Hepatocyte (in vitro differentiated cells): ENCODE results near the gene DISC1. TPM values are rescaled to one million over a fixed set of nuclear protein-coding genes. Genes with fewer than 3 reads are reported as not detected.
"Not testable (repeated sequence)": the region's sequence is repeated elsewhere in the genome, so short reads cannot be mapped to it uniquely, and the experiment has no call there.

Experiments
- DNase-seq: peaks from one replicate; pipeline ENCODE4 v3.0.0-alpha.2; 2016; ENCODE audit warnings: low spot score
- H2AFZ ChIP-seq: fragments of 200-600 bp; sonication (generic); 2 replicates; pipeline ENCODE4 v1.6.0; 2016; ENCODE audit warnings: antibody characterized with exemption, mild to moderate bottlenecking
- H3K27ac ChIP-seq: fragments of 200-600 bp; sonication (generic); 2 replicates; pipeline ENCODE4 v1.5.1; 2016; ENCODE audit warnings: mild to moderate bottlenecking
- H3K27me3 ChIP-seq: fragments of 200-600 bp; sonication (generic); 2 replicates; pipeline ENCODE4 v1.6.1; 2016
- H3K36me3 ChIP-seq: fragments of 200-600 bp; sonication (generic); replicated peaks from 2 replicates; pipeline ENCODE4 v1.5.1; 2016; ENCODE audit warnings: low read depth; ENCODE audit not compliant: insufficient read depth
- H3K4me1 ChIP-seq: fragments of 200-600 bp; sonication (generic); 2 replicates; pipeline ENCODE4 v1.5.1; 2016; ENCODE audit warnings: mild to moderate bottlenecking, moderate library complexity; ENCODE audit not compliant: insufficient read depth
- H3K4me2 ChIP-seq: fragments of 200-600 bp; sonication (generic); 2 replicates; pipeline ENCODE4 v1.6.0; 2016
- H3K4me3 ChIP-seq: fragments of 200-600 bp; sonication (generic); 2 replicates; pipeline ENCODE4 v1.5.1; 2016; ENCODE audit warnings: mild to moderate bottlenecking
- H3K79me2 ChIP-seq: fragments of 200-600 bp; sonication (generic); 2 replicates; pipeline ENCODE4 v1.6.0; 2017; ENCODE audit warnings: mild to moderate bottlenecking
- H3K9me2 ChIP-seq: fragments of 200-600 bp; sonication (generic); replicated peaks from 2 replicates; pipeline ENCODE4 v1.6.0; 2017; ENCODE audit warnings: mild to moderate bottlenecking; ENCODE audit not compliant: insufficient read depth
- H3K9me3 ChIP-seq: fragments of 200-600 bp; sonication (generic); 2 replicates; pipeline ENCODE4 v1.5.1; 2016; ENCODE audit warnings: low read depth, mild to moderate bottlenecking
- H4K20me1 ChIP-seq: fragments of 200-600 bp; sonication (generic); 2 replicates; pipeline ENCODE4 v1.6.0; 2016; ENCODE audit warnings: mild to moderate bottlenecking; ENCODE audit not compliant: insufficient read depth, poor library complexity, severe bottlenecking
- EZH2 ChIP-seq: fragments of 200-600 bp; sonication (generic); IDR thresholded peaks from 2 replicates; pipeline ENCODE4 v1.6.1; 2016; ENCODE audit warnings: antibody characterized with exemption, mild to moderate bottlenecking, borderline replicate concordance
- EZH2phosphoT487 ChIP-seq: fragments of 200-600 bp; sonication (generic); IDR thresholded peaks from one replicate; pipeline ENCODE4 v1.6.1; 2018; ENCODE audit warnings: antibody characterized with exemption, mild to moderate bottlenecking, low read depth, moderate library complexity; ENCODE audit not compliant: unreplicated experiment, severe bottlenecking
- WGBS: methylation state at CpG from one replicate; pipeline ENCODE4 v1.1.6; 2016; ENCODE audit warnings: low lambda C conversion rate; ENCODE audit errors: missing lambda C conversion rate; 5-methylcytosine and 5-hydroxymethylcytosine counted together
- polyA plus RNA-seq: library from polyadenylated mRNA; unstranded; fragments of >200 nt; fragmentation: Nextera tagmentation; extraction: Ambion mirVana; gene quantifications from 2 replicates; pipeline ENCODE4 v1.2.1, GENCODE V29; 2016
- total RNA-seq: library from RNA; depleted of rRNA; stranded (reverse); fragments of >200 nt; gene quantifications from 2 replicates; pipeline ENCODE4 v1.2.3, GENCODE V29; 2014
- TF ChIP-seq, protein P1 (sequence below): fragments of 200-600 bp; sonication (generic); IDR thresholded peaks from 2 replicates; pipeline ENCODE4 v1.5.1; 2016; ENCODE audit warnings: antibody characterized with exemption, mild to moderate bottlenecking; ENCODE audit not compliant: poor library complexity

The DISC1 gene
- total and polyA plus RNA-seq, 2 experiments from 2014 or later: 3.0 to 4.7 TPM

DNA sequence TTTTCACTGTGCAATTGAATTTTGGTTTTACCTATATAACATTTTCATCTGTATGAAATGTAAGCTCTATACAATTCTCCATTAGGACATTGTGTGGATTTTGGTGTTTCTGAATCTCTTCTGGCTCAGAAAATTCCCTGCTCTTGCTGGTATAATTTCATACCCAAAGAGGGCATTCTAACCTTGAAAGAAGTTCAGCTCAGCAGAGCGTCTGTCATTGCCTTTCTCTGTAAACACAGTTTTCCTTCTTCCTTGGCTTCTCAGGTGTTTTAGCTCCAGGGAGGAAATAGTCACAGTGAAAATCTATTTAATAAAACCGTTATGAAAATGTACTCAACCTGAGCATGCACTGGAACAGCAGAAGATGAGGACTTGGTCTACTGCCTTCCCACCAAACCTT is 16.0 kb downstream of the DISC1 start:
- no peak overlapping the region for H3K4me2 ChIP-seq
- H3K79me2 ChIP-seq: no peaks in the 10 kb centered on the region
- H3K4me3 ChIP-seq: no peak overlapping the region
- 58% methylated on average over 2 of the region's 2 CpGs for WGBS
- no peaks in the 10 kb centered on the region for H3K4me1 ChIP-seq
- H2AFZ ChIP-seq: no peak overlapping the region
- no peaks in the 10 kb centered on the region for H3K36me3 ChIP-seq
- DNase-seq: no peak
- no peaks in the 10 kb centered on the region for H3K9me2 ChIP-seq
- no peaks in the 10 kb centered on the region for H4K20me1 ChIP-seq
- H3K27me3 ChIP-seq: no peaks in the 10 kb centered on the region
- no peaks in the 10 kb centered on the region for H3K9me3 ChIP-seq
- TF ChIP-seq EZH2phosphoT487 (no peak), EZH2 (no peak)
- TF ChIP-seq, protein P1, sequence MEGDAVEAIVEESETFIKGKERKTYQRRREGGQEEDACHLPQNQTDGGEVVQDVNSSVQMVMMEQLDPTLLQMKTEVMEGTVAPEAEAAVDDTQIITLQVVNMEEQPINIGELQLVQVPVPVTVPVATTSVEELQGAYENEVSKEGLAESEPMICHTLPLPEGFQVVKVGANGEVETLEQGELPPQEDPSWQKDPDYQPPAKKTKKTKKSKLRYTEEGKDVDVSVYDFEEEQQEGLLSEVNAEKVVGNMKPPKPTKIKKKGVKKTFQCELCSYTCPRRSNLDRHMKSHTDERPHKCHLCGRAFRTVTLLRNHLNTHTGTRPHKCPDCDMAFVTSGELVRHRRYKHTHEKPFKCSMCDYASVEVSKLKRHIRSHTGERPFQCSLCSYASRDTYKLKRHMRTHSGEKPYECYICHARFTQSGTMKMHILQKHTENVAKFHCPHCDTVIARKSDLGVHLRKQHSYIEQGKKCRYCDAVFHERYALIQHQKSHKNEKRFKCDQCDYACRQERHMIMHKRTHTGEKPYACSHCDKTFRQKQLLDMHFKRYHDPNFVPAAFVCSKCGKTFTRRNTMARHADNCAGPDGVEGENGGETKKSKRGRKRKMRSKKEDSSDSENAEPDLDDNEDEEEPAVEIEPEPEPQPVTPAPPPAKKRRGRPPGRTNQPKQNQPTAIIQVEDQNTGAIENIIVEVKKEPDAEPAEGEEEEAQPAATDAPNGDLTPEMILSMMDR: no peak
- no peak overlapping the region for H3K27ac ChIP-seq

DNA sequence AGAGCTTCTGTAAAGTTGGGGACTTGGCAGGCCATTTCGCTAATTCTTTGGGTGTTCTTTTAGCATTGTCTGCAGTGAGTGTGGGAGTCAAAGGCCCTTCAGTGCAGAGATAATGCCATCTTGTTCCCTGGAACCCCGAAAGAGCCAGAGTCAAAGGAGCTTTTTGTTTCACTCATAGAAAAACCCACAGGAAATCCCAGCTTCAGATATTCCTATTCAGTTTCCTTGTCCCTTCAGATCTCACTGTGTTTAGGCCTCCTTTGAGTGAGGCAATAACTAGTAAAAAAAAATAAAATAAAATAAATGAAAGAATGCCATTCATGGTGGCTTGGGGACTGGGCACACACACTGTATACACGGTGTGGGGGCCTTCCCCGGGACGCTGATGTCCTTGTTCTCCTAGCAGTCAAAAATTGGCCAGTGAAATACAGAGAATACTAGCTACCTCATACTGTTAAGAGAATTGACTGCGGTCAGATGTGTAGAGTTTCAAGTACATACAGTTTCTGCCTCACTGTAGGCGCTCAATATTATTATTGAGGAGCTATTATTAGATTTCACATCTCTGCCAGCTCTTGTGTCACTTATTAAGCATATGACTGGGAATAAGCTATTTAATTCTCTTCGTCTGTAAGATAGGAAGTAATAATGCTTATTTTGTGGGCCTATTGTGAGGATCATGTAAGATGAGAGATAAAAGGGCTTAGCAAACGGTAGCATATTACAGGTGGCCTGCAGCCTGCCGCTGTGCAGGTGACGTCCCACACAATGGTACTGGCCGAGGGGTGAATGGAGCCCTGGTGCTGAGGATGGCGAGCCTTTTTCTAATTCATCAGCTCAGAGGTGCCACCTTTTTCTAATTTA is 16.7 kb downstream of the DISC1 start:
- TF ChIP-seq, protein P1: no peak
- TF ChIP-seq EZH2phosphoT487: no peak
- TF ChIP-seq EZH2: no peak
- H3K27ac ChIP-seq: no peak overlapping the region
- H3K79me2 ChIP-seq: no peaks in the 10 kb centered on the region
- no peaks in the 10 kb centered on the region for H3K9me3 ChIP-seq
- no peak for DNase-seq
- no peak overlapping the region for H2AFZ ChIP-seq
- no peak overlapping the region for H3K4me2 ChIP-seq
- H3K9me2 ChIP-seq: no peaks in the 10 kb centered on the region
- no peaks in the 10 kb centered on the region for H3K36me3 ChIP-seq
- H4K20me1 ChIP-seq: no peaks in the 10 kb centered on the region
- no peak overlapping the region for H3K4me3 ChIP-seq
- H3K4me1 ChIP-seq: no peaks in the 10 kb centered on the region
- WGBS: 89% methylated on average over 13 of the region's 13 CpGs
- H3K27me3 ChIP-seq: no peaks in the 10 kb centered on the region

DNA sequence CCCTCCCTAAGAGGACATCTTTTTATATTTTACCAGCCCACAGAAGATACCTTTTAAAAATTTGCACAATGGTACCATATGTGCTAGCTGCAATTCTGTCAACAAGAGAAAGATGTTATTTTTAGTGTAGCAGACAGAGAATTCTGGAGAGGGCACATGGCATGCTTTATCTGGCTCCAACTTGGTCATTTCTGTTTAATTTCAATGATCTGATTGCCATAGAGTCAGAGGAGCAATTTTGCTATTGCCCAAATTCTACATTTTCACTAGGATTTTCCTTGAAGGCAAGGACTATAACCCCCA is 17.3 kb downstream of the DISC1 start:
- Histone ChIP-seq H3K27me3 (no peaks in the 10 kb centered on the region), H3K27ac (no peak overlapping the region), H3K79me2 (no peaks in the 10 kb centered on the region), H3K4me3 (no peak overlapping the region), H3K4me2 (no peak overlapping the region), H2AFZ (no peak overlapping the region), H3K9me2 (no peaks in the 10 kb centered on the region), H3K9me3 (no peaks in the 10 kb centered on the region), H3K36me3 (no peaks in the 10 kb centered on the region), H3K4me1 (no peaks in the 10 kb centered on the region), H4K20me1 (no peaks in the 10 kb centered on the region)
- no peak for DNase-seq
- no peak for TF ChIP-seq EZH2
- TF ChIP-seq, protein P1: no peak

DNA sequence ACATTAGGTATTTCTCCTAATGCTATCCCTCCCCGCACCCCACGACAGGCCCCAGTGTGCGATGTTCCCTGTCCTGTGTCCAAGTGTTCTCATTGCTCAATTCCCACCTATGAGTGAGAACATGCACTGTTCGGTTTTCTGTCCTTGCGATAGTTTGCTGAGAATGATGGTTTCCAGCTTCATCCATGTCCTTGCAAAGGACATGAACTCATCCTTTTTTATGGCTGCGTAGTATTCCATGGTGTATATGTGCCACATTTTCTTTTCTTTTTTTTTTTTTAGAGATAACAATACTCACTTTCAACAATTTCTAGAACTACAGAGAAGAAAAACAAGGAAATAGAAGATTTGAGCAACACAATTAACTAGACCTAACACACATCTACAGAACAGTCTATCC is 19.0 kb downstream of the DISC1 start:
- H3K9me3 ChIP-seq, H3K79me2 ChIP-seq, H3K27ac ChIP-seq, H3K4me2 ChIP-seq, H3K4me3 ChIP-seq, H2AFZ ChIP-seq, H3K27me3 ChIP-seq, H4K20me1 ChIP-seq, H3K9me2 ChIP-seq, H3K36me3 ChIP-seq, H3K4me1 ChIP-seq, DNase-seq: not testable (repeated sequence)
- WGBS: 98% methylated on average over 6 of the region's 6 CpGs

DNA sequence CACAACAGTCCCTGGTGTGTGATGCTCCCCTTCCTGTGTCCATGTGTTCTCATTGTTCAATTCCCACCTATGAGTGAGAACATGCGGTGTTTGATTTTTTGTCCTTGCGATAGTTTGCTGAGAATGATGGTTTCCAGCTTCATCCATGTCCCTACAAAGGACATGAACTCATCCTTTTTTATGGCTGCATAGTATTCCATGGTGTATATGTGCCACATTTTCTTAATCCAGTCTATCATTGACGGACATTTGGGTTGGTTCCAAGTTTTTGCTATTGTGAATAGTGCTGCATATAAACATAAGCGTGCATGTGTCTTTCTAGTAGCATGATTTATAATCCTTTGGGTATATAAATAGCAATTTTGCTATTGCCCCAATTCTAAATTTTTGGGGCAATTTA is 19.6 kb downstream of the DISC1 start:
- H3K9me3 ChIP-seq, H3K27ac ChIP-seq, H4K20me1 ChIP-seq, H3K4me2 ChIP-seq, DNase-seq, H3K4me1 ChIP-seq, H3K4me3 ChIP-seq, H2AFZ ChIP-seq, H3K36me3 ChIP-seq, H3K27me3 ChIP-seq, H3K9me2 ChIP-seq, H3K79me2 ChIP-seq: not testable (repeated sequence)
- WGBS: 99% methylated on average over 4 of the region's 4 CpGs

DNA sequence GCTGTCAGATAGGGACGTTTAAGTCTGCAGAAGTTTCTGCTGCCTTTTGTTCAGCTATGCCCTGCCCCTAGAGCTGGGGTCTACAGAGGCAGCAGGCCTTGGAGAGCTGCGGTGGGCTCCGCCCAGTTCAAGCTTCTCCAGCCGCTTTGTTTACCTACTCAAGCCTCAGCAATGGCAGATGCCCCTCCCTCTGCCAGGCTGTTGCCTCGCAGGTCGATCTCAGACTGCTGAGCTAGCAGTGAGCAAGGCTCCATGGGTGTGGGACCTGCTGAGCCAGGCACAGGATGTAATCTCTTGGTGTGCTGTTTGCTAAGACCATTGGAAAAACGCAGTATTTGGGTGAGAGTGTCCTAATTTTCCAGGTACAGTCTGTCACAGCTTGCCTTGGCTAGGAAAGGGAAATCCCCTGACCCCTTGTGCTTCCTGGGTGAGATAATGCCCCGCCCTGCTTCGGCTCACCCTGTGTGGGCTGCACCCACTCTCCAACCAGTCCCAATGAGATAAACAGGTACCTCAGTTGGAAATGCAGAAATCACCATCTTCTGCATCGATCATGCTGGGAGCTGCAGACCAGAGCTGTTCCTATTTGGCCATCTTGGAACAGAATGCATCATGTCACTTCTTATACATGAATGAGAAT is 25.2 kb downstream of the DISC1 start:
- not testable (repeated sequence) for H3K27me3 ChIP-seq, H3K4me1 ChIP-seq, H3K9me3 ChIP-seq, H3K79me2 ChIP-seq, H3K4me2 ChIP-seq, H3K36me3 ChIP-seq, H3K9me2 ChIP-seq, H2AFZ ChIP-seq, H3K4me3 ChIP-seq, H4K20me1 ChIP-seq
- WGBS: 70% methylated on average over 10 of the region's 10 CpGs
- DNase-seq: peak; percentile 32
- peak overlapping the region; percentile 19 for H3K27ac ChIP-seq
